Peyer's patch (tissue), 4 donors: Measurements from ENCODE around the gene MERTK.

ENCODE experiments used
- CTCF ChIP-seq, 6 experiments: fragments of 450-650 bp in 4 of 6; fragments of 200-600 bp in 2 of 6; sonication (generic) in 1 of 6; IDR thresholded peaks; one replicate each; pipeline ENCODE4 v1.5.1; 2017 to 2019; ENCODE audit warnings: antibody characterized with exemption in 6 of 6, mild to moderate bottlenecking in 3 of 6, moderate library complexity in 1 of 6
- POLR2A ChIP-seq, 2 donors: fragments of 450-650 bp; IDR thresholded peaks; one replicate each; pipeline ENCODE4 v1.5.1; 2017; ENCODE audit warnings: antibody characterized with exemption in 2 of 2, mild to moderate bottlenecking in 2 of 2, moderate library complexity in 2 of 2

DNA sequence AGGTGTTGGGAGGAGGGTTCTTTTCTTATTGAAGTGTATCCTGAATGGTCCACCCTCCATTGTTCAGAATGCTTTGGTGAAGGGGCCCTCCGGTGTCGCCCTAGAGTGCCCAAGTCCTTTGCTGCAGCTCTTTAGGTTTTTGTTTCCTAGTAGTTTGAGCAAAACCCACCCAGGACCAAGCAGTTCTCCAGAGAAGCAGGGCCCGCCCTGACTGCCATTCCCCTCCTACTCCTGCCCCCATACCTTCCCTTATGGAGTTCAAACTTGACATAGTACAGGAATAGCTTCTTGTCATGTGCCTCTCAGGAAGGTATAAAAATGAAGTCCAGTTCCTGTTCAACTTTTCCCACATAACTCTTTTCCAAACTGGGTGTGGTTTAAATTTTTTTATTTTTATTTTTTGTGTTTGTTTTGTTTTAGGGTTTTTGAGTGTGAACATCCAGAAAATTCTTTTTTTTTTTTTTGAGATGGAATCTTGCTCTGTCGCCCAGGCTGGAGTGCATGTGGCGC, 5.6 kb downstream of the MERTK start:
- TF ChIP-seq POLR2A (IDR thresholded peaks at IDR 0.05) (no peak), CTCF (IDR thresholded peaks at IDR 0.05) (no peak)
